Mammary epithelial cell (primary cell): Measurements from ENCODE around the gene ZFYVE1.

Source experiments
- CTCF ChIP-seq, 2 donors: IDR thresholded peaks in 1 of 2; conservative IDR thresholded peaks in 1 of 2; 2 replicates each; pipeline ENCODE4 v1.5.1; 2011 to 2012; ENCODE audit warnings: inconsistent platforms in 2 of 2, low read length in 2 of 2, mild to moderate bottlenecking in 2 of 2, control low read depth in 1 of 2, low read depth in 1 of 2; ENCODE audit not compliant: insufficient read depth in 1 of 2; ENCODE audit errors: extremely low read depth in 1 of 2
- EZH2 ChIP-seq: IDR thresholded peaks from 2 replicates; pipeline ENCODE4 v1.6.1; 2012; ENCODE audit warnings: low read length, inconsistent platforms, borderline replicate concordance

- TF ChIP-seq CTCF (conservative IDR thresholded peaks at IDR 0.05 in 1 of 2, IDR thresholded peaks at IDR 0.05 in 1 of 2; ENCODE audit: extremely low read depth in 1 of 2, insufficient read depth in 1 of 2, low read depth in 1 of 2, low read length in 2 of 2) (no peak), EZH2 (no peak)
These were observed 31.0 kb upstream of the ZFYVE1 start for GRCh38 chr14:73057944-73058223.
